ENCODE results near the gene MAP3K13.

- TF ChIP-seq REST (IDR thresholded peaks at IDR 0.05; ENCODE audit: insufficient read depth in 1 of 2, low read depth in 2 of 2, low read length in 2 of 2) (no peak), POLR2AphosphoS5 (IDR thresholded peaks at IDR 0.05; ENCODE audit: low read depth, low read length) (no peak), SIN3A (IDR thresholded peaks at IDR 0.05; ENCODE audit: borderline replicate concordance, insufficient read depth, low read length) (no peak)
Observed at GRCh38 chr3:185484296-185484695, 121.4 kb downstream of the MAP3K13 start.
